WTC11 (cell line): ENCODE results near the gene ITLN1. TPM values are rescaled to one million over a fixed set of nuclear protein-coding genes. Genes with fewer than 3 reads are reported as not detected.
A peak's percentile ranks its signal among the peaks of the same experiment; 100 is the strongest.

ENCODE experiments used
- ATAC-seq: fragments of 200-7000 bp; cut with Tn5 transposase; 2 replicates; pipeline ENCODE4 v1.10.0; 2021; ENCODE audit warnings: mild to moderate bottlenecking, moderate library complexity
- CTCF ChIA-PET: fragments of 300-600 bp; sonication (Branson Sonifier 250); formaldehyde crosslinking; loops from one replicate; lab custom pipeline; 2021; ENCODE audit warnings: antibody characterized with exemption; lab: Charles Lee
- POLR2A ChIA-PET: fragments of 350-600 bp; sonication (Branson Sonifier 250); formaldehyde crosslinking; loops from one replicate; lab custom pipeline; 2021; ENCODE audit warnings: antibody characterized with exemption; lab: Charles Lee
- DNase-seq: peaks from one replicate; pipeline ENCODE4 v3.0.0; 2021; ENCODE audit warnings: low spot score
- H3K27ac Mint-ChIP-seq: 2 replicates; pipeline ENCODE4 v1.8.0; 2021; ENCODE audit warnings: mixed read lengths
- H3K27me3 Mint-ChIP-seq: 2 replicates; pipeline ENCODE4 v1.8.0; 2021; ENCODE audit warnings: low read depth, mild to moderate bottlenecking, moderate library complexity, mixed read lengths
- H3K36me3 Mint-ChIP-seq: 2 replicates; pipeline ENCODE4 v1.8.0; 2021; ENCODE audit warnings: mixed read lengths
- H3K4me1 Mint-ChIP-seq: 2 replicates; pipeline ENCODE4 v1.8.0; 2022; ENCODE audit warnings: mixed read lengths
- H3K4me3 Mint-ChIP-seq: 2 replicates; pipeline ENCODE4 v1.8.0; 2021; ENCODE audit warnings: mild to moderate bottlenecking, moderate library complexity, mixed read lengths
- H3K9me3 Mint-ChIP-seq: 2 replicates; pipeline ENCODE4 v1.8.0; 2021; ENCODE audit warnings: mixed read lengths
- CREM ChIP-seq: sonication (generic); formaldehyde crosslinking; IDR thresholded peaks from 2 replicates; pipeline ENCODE4 v1.8.1; 2022; ENCODE audit warnings: mild to moderate bottlenecking, missing genetic modification reagents, moderate library complexity
- E2F1 ChIP-seq: sonication (generic); formaldehyde crosslinking; IDR thresholded peaks from 2 replicates; pipeline ENCODE4 v1.8.0; 2022; ENCODE audit warnings: mild to moderate bottlenecking, missing genetic modification reagents
- ERG ChIP-seq: fragments of 250-450 bp; sonication (Bioruptor Pico); IDR thresholded peaks from 2 replicates; pipeline ENCODE4 v1.8.0; 2021; ENCODE audit warnings: mild to moderate bottlenecking
- HMGA2 ChIP-seq: fragments of 250-450 bp; sonication (Bioruptor Pico); IDR thresholded peaks from 2 replicates; pipeline ENCODE4 v1.4.0; 2021; ENCODE audit warnings: mild to moderate bottlenecking, moderate library complexity
- JUN ChIP-seq: sonication (generic); formaldehyde crosslinking; IDR thresholded peaks from 2 replicates; pipeline ENCODE4 v1.8.0; 2023; ENCODE audit warnings: mild to moderate bottlenecking, missing genetic modification reagents
- MLX ChIP-seq: sonication (generic); formaldehyde crosslinking; IDR thresholded peaks from 2 replicates; pipeline ENCODE4 v1.8.1; 2023; ENCODE audit warnings: mild to moderate bottlenecking, missing genetic modification reagents, moderate library complexity
- NR2C2 ChIP-seq: sonication (generic); formaldehyde crosslinking; IDR thresholded peaks from 2 replicates; pipeline ENCODE4 v1.8.0; 2022; ENCODE audit warnings: mild to moderate bottlenecking, missing genetic modification reagents
- NR3C1 ChIP-seq: sonication (generic); formaldehyde crosslinking; conservative IDR thresholded peaks from 2 replicates; pipeline ENCODE4 v1.8.1; 2023; ENCODE audit warnings: low read depth, mild to moderate bottlenecking, missing genetic modification reagents
- OVOL2 ChIP-seq: fragments of 250-450 bp; sonication (Bioruptor Pico); IDR thresholded peaks from 2 replicates; pipeline ENCODE4 v1.9.0; 2021; ENCODE audit warnings: mild to moderate bottlenecking, borderline replicate concordance
- SOX15 ChIP-seq: fragments of 250-450 bp; sonication (Bioruptor Pico); IDR thresholded peaks from 2 replicates; pipeline ENCODE4 v1.9.0; 2021; ENCODE audit warnings: mild to moderate bottlenecking
- TCF7 ChIP-seq: sonication (generic); formaldehyde crosslinking; IDR thresholded peaks from 2 replicates; pipeline ENCODE4 v1.8.0; 2022; ENCODE audit warnings: mild to moderate bottlenecking, low read depth, missing genetic modification reagents, moderate library complexity
- TP53 ChIP-seq: sonication (generic); formaldehyde crosslinking; IDR thresholded peaks from 2 replicates; pipeline ENCODE4 v1.8.1; 2023; ENCODE audit warnings: mild to moderate bottlenecking, missing genetic modification reagents
- USF1 ChIP-seq: sonication (generic); formaldehyde crosslinking; IDR thresholded peaks from 2 replicates; pipeline ENCODE4 v1.8.0; 2022; ENCODE audit warnings: mild to moderate bottlenecking, missing genetic modification reagents
- ZBTB21 ChIP-seq: sonication (generic); formaldehyde crosslinking; IDR thresholded peaks from 2 replicates; pipeline ENCODE4 v1.8.1; 2023; ENCODE audit warnings: mild to moderate bottlenecking, missing genetic modification reagents, borderline replicate concordance
- ZNF138 ChIP-seq: sonication (generic); formaldehyde crosslinking; conservative IDR thresholded peaks from 2 replicates; pipeline ENCODE4 v1.8.1; 2022; ENCODE audit warnings: mild to moderate bottlenecking, moderate library complexity, missing genetic modification reagents
- ZNF219 ChIP-seq: sonication (generic); formaldehyde crosslinking; IDR thresholded peaks from 2 replicates; pipeline ENCODE4 v1.8.0; 2023; ENCODE audit warnings: missing genetic modification reagents, mild to moderate bottlenecking, borderline replicate concordance
- ZNF263 ChIP-seq: sonication (generic); formaldehyde crosslinking; IDR thresholded peaks from 2 replicates; pipeline ENCODE4 v1.8.1; 2022; ENCODE audit warnings: low read depth, mild to moderate bottlenecking, moderate library complexity, missing genetic modification reagents
- total RNA-seq: library from RNA; stranded (reverse); gene quantifications from 3 replicates; pipeline ENCODE4 v1.2.3, GENCODE V29; 2021
- TF ChIP-seq, protein P1 (sequence below): sonication (generic); formaldehyde crosslinking; IDR thresholded peaks from 2 replicates; pipeline ENCODE4 v1.8.1; 2022; ENCODE audit warnings: low read depth, mild to moderate bottlenecking, moderate library complexity, missing genetic modification reagents, borderline replicate concordance
- TF ChIP-seq, protein P2 (sequence below): fragments of 250-450 bp; sonication (Bioruptor Pico); IDR thresholded peaks from 2 replicates; pipeline ENCODE4 v2.1.2; 2022; ENCODE audit warnings: mild to moderate bottlenecking, moderate library complexity

The ITLN1 gene
- total RNA-seq, 1 experiment from 2014 or later, result not detected

GRCh38 chr1:160862203-160863060, 22.5 kb downstream of the ITLN1 start, which contains the start of gene CD244 (continued):
- TF ChIP-seq, protein P1, sequence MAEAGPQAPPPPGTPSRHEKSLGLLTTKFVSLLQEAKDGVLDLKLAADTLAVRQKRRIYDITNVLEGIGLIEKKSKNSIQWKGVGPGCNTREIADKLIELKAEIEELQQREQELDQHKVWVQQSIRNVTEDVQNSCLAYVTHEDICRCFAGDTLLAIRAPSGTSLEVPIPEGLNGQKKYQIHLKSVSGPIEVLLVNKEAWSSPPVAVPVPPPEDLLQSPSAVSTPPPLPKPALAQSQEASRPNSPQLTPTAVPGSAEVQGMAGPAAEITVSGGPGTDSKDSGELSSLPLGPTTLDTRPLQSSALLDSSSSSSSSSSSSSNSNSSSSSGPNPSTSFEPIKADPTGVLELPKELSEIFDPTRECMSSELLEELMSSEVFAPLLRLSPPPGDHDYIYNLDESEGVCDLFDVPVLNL (CRISPR knock-in tag), result no peak
- no peak for TF ChIP-seq ZBTB21
- no peak for TF ChIP-seq NR2C2 (CRISPR knock-in tag)
- TF ChIP-seq, protein P2, sequence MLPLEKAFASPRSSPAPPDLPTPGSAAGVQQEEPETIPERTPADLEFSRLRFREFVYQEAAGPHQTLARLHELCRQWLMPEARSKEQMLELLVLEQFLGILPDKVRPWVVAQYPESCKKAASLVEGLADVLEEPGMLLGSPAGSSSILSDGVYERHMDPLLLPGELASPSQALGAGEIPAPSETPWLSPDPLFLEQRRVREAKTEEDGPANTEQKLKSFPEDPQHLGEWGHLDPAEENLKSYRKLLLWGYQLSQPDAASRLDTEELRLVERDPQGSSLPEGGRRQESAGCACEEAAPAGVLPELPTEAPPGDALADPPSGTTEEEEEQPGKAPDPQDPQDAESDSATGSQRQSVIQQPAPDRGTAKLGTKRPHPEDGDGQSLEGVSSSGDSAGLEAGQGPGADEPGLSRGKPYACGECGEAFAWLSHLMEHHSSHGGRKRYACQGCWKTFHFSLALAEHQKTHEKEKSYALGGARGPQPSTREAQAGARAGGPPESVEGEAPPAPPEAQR (CRISPR knock-in tag), result no peak
- TF ChIP-seq NR3C1 (CRISPR knock-in tag), result no peak

DNA sequence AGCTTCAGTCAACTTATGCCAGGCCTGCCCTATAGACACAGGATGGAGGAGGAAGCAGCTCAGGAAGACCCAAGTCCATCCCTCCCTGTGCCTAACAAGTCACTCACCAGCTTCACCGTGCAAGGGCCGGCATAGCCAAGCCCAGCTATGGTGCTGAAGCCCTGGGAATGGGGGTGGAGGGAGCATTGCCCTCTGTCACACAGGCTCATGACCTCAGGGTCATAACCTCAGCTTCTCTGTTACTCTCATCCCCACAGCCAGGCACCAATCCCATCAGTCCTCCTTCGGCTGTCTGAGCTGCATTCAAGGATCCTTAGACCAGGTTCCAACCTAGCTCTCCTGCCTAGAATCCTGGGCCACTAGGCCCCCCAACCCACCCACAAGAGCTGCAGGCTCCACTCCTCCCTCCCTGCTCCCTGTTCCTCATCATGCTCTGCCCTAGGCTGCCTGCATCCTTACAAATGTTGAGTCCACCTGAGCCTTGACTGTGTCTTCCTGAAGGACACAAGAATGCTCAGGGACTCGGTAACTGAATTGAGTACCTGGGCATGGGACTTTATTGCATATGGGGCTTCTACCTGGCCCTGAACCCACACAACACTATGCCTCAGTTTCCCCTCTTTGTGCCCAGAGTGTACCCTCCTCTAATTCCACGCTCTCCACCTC, 24.0 kb downstream of the ITLN1 start:
- no peaks in the 10 kb centered on the region for H3K9me3 Mint-ChIP-seq
- H3K4me3 Mint-ChIP-seq, result no peak overlapping the region
- 0 out of 2 replicates have a peak, but pooled peaks have one; percentile 18 for ATAC-seq
- no peak overlapping the region for H3K27ac Mint-ChIP-seq
- peaks cover 7% of the 10 kb centered on the region for H3K4me1 Mint-ChIP-seq
- H3K27me3 Mint-ChIP-seq, result no peaks in the 10 kb centered on the region
- no peaks in the 10 kb centered on the region for H3K36me3 Mint-ChIP-seq
- ChIA-PET POLR2A (no interaction called here), CTCF (interaction anchor here (1.2 to 1.3 kb wide), 2 partner anchors 91 to 93 kb away, joined by 3 to 8 read pairs; partner anchors contain the start of gene ITLN2)
- no peak for DNase-seq
- no peak for TF ChIP-seq ZNF219

GRCh38 chr1:160859166-160859565, 25.8 kb downstream of the ITLN1 start:
- H3K9me3 Mint-ChIP-seq, result no peaks in the 10 kb centered on the region
- no peak overlapping the region for H3K27ac Mint-ChIP-seq
- H3K4me3 Mint-ChIP-seq, result no peak overlapping the region
- no peak for ATAC-seq
- H3K4me1 Mint-ChIP-seq, result peaks cover 7% of the 10 kb centered on the region
- ChIA-PET POLR2A (no interaction called here), CTCF (no interaction called here)
- no peaks in the 10 kb centered on the region for H3K27me3 Mint-ChIP-seq
- TF ChIP-seq USF1 (CRISPR knock-in tag), result no peak
- no peak for TF ChIP-seq MLX (CRISPR knock-in tag)
- TF ChIP-seq NR2C2 (CRISPR knock-in tag), result no peak
- TF ChIP-seq ERG (CRISPR knock-in tag), result no peak
- no peak for TF ChIP-seq JUN (CRISPR knock-in tag)
- TF ChIP-seq TCF7, result no peak
- no peak for TF ChIP-seq ZNF219
- no peak for TF ChIP-seq NR3C1 (CRISPR knock-in tag)
- no peak for TF ChIP-seq ZNF263 (CRISPR knock-in tag)
- no peak for TF ChIP-seq CREM
- no peak for TF ChIP-seq TP53 (CRISPR knock-in tag)
- TF ChIP-seq ZNF138 (CRISPR knock-in tag), result no peak
- no peak for TF ChIP-seq OVOL2 (CRISPR knock-in tag)
- TF ChIP-seq SOX15 (CRISPR knock-in tag), result no peak
- no peak for TF ChIP-seq HMGA2 (CRISPR knock-in tag)
- no peak for TF ChIP-seq E2F1
- no peak for DNase-seq
- H3K36me3 Mint-ChIP-seq, result no peaks in the 10 kb centered on the region
